HEK293 (cell line): ENCODE measurements around the gene SMIM44.

Source experiments
- SALL2 ChIP-seq: fragments of 450-650 bp; formaldehyde crosslinking; IDR thresholded peaks from 2 replicates; pipeline ENCODE4 v1.5.0; 2017; ENCODE audit warnings: missing biosample characterization, mild to moderate bottlenecking, missing genetic modification characterization, borderline replicate concordance
- TF ChIP-seq, protein P1 (sequence below): fragments of 450-650 bp; formaldehyde crosslinking; IDR thresholded peaks from 2 replicates; pipeline ENCODE4 v1.5.1; 2016; ENCODE audit warnings: missing biosample characterization, missing genetic modification characterization

DNA sequence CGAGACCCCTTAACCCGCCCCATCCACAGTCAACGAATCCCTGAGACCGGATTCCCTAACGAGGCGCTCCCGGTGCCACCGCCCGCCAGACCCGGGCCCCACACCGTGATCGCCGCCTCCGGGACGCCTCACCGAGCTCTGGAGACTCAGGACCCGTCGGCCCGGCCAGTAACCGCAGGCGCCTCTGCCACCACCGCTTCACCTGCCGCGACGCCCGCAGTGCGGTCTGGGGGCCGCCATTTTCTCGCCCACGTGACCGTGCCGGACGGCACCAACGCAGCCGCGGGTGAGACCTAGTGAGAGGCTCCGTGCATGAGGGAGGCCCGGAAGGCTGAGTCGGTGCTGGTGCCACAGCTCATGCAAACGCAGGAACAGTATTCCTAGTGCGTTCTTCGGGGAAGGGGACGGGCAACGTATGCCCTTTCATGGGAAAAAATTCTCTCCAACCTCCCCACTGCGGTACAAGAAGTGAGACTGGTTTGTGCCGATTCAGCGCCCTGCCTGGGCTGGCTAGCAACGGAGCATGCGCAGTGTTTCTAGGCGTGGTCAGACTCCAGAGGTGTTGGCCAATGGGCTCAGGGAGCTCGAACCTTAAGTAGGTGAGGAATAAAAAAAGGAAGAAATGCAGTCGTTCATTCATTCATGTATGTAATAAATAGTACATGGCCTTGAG lies 17.3 kb upstream of the SMIM44 start, which contains the start of gene DOHH:
- TF ChIP-seq, protein P1, sequence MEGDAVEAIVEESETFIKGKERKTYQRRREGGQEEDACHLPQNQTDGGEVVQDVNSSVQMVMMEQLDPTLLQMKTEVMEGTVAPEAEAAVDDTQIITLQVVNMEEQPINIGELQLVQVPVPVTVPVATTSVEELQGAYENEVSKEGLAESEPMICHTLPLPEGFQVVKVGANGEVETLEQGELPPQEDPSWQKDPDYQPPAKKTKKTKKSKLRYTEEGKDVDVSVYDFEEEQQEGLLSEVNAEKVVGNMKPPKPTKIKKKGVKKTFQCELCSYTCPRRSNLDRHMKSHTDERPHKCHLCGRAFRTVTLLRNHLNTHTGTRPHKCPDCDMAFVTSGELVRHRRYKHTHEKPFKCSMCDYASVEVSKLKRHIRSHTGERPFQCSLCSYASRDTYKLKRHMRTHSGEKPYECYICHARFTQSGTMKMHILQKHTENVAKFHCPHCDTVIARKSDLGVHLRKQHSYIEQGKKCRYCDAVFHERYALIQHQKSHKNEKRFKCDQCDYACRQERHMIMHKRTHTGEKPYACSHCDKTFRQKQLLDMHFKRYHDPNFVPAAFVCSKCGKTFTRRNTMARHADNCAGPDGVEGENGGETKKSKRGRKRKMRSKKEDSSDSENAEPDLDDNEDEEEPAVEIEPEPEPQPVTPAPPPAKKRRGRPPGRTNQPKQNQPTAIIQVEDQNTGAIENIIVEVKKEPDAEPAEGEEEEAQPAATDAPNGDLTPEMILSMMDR: no peak
- TF ChIP-seq SALL2: no peak
